GM18867 (cell line): ENCODE data around the gene CLDN14.

Experiments used
- ATAC-seq: cut with Tn5 transposase; IDR thresholded peaks from one replicate; pipeline ENCODE4 v1.9.1; 2021; ENCODE audit warnings: mild to moderate bottlenecking, moderate library complexity; ENCODE audit not compliant: unreplicated experiment

The CLDN14 gene

DNA sequence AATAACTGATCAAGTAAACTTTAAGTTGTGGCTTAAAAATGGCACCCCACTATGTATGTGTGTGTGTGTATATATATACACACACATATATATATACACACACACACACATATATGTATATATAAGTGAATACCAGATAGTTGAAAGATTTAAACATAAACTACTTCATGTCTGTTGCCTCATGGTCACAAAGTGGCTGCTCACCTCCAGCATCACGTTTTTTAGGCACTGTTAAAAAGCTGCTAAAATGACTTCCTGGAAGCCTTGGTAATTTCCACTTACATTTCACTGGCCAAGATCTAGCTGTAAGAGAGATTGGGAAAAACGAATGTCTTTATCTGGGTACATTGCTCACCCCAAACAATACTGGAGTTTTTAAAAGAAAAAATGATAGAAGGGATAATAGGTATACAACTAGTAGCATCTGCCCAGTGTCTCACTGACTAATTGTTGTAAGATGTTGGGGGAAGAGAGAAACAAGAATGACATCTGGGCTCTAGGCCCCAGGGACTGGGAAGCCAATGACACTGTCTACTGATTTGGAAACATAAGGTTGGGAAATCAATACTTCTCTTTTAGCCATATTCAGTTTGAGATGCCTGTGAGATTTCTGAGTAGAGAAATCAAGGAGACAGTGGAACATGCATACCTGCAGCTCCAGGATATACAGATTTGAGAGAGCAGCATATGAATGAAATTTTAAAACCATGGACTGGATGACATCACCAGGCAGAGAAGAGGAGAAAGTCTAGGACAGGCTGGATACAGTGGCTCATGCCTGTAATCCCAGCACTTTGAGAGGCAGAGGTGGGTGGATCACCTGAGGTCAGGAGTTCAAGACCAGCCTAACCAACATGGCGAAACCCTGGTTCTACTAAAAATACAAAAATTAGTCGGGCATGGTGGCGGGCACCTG lies 42.8 kb downstream of the CLDN14 start:
- no peak for ATAC-seq

DNA sequence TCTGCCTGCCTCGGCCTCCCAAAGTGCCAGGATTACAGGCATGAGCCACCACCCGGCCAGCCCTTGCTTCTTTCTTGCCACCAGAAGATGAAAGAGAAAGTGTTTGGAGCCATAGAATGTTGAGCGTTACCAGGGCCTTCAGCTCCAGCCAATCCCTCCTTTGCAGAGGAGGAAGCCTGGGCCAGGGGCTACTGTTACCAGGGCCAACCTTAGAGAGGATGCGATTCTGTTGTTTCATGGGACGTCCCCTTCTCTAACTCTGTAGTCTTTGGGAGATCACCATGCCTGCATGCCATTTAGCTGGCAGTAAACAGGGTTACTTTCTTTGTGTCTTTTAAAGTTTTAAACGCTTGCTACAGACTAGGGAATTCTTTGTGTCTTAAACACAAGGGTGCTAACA lies 45.8 kb downstream of the CLDN14 start:
- no peak for ATAC-seq

DNA sequence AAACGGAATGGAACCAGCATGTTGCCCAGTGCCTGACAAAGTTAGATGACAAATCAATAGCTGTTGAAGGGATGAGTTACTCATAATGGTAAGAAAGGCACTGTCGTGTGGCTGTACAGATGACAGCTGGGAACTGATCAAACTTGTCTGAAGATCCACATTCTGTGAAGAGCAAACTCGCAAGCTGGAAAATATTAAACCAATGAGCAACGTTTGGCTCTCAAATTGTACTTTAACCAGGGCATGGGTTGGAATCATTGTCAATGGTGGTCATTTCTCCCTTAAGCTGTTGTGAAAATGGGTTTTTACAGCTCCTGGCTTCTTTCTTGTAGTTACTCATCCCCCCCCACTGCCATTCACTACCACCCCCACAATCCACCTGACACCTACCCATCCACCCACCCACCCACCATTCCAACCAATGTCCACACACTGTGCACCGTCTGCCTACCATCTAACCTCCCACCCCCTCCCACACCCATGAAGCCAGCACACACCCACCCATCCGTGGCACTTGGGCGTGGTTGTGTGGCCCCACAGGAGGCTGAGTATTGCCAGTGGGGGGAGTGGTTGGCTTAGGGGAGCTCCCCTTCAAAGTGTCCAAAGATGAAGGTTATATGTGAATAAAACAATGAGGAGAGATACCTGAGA lies 46.7 kb downstream of the CLDN14 start:
- ATAC-seq: no peak

DNA sequence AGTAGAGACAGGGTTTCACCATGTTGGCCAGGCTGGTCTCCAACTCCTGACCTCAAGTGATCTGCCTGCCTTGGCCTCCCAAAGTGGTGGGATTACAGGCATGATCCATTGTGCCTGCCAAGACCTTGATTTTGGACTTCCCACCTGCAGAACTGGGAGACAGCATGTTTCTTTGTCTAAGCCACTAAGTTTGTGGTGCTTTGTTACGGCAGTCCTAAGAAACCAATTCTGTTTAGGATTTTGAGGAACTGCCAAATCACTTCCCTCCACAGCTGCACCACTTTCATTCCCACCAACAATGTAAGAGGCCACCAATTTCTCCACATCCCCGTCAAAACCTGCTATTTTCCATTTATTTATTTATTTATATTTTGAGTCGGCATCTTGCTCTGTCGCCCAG lies 48.7 kb downstream of the CLDN14 start:
- ATAC-seq: no peak

DNA sequence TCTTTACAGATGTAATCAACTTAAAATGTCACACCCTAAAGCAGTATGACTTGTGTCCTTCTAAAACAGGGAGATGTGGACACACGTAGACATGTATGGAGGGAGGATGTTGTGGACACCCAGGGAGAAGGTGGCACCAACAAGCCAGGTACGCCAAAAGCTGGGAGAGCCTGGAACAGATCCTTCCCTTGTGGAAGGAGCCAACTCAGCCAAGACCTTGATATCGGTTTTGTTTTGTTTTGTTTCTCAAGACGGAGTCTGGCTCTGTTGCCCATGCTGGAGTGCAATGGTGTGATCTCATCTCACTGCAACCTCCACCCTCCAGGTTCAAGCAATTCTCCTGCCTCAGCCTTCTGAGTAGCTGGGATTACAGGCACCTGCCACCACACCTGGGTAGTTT lies 49.1 kb downstream of the CLDN14 start:
- no peak for ATAC-seq

DNA sequence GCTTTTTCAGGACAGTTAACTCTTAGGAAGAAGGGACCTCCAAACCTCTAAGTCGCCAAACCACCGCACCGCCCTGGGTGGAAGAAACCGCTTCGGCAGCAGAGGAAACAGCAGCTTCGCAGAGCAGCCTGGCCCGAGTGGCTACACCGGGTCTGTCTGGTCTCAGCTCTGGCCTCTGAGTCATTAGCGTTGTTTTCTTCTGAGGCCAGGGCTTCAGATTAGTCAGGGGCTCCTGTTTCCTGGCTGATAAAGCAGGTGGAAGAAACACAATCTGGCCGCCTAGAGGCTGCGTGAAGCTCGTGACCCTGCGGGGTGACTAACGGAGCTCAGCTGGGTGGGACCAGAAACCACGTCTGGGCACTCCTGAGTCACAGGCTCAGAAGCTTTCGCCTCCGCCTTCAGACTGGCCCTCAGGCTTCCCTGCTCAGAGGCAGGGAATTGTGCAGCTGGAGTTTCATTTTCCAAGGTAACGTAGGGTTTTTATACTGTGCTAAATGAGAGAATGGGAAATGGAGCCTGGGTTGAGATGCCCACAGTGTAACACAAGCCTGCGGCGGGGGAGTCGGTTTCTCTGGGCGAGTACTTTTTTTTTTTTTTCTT lies 49.9 kb downstream of the CLDN14 start:
- peak; percentile 83 for ATAC-seq

DNA sequence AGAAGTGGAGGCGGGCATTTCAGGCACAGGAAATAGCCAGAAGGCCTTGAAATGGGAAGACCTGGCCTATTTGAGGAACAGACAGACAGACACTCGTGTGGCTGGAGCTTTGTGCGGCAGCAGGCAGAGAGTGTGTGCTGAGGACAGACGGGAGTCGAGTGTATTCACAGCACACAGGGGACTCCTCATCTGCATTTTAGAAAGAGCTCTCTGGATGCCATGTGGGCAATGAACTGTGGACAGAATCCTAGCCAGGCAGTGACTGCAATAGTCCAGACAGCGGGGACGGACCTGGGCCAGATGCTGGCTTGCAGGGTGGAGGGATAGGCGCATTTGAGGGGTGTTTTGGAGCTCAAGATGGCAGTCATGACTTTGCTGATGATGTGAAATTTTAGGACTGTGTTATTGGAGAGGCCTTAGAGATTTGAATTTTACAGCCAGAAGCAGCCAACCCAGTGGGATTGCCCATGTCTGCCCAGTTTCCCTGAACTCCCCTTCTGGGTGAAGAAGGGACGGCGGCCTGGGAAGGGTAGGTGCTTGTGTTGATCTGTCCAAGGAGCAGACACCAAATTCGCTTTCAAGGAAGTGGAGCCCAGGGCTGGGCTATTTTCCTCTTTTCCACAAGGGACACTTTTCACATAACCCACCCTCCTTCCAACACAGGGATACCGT lies 51.0 kb downstream of the CLDN14 start:
- no peak for ATAC-seq

DNA sequence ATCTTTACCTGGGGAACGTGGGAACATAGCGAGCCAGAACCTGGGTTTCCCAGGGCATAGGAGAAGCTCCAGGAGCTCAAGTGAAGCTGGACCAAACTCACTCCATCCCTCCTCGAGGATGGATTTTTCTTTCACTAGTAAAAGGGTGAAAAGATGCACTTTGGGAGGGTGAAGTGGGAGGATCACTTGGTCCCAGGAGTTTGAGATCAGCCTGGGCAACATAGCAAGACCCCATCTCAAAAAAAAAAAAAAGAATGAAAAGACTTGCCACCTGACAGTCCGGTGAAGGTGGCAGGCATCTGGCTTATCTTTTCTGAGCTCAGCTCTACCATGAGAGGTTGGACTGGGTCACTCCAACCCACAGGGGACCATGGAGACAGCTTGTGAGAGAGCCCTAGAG lies 52.4 kb downstream of the CLDN14 start:
- ATAC-seq: no peak

DNA sequence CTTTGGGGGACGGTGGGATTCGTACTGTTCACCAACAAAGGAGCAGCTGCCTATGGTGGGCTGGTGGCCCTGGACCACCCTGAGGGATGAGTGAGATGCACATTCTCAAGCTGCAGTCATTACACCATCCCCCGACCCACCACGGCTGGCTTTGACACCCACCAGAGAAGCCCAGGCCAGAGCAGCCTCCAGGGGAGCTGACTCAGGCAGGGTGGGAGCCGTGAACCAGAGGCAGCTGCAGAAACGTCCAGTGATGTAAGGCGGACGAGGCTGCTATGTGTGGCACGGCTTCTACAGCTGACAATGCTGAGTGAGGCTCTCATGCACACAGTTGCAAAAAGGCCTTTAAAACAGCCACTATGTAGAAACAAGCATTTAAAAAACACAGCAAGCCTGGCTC lies 54.6 kb downstream of the CLDN14 start:
- no peak for ATAC-seq

DNA sequence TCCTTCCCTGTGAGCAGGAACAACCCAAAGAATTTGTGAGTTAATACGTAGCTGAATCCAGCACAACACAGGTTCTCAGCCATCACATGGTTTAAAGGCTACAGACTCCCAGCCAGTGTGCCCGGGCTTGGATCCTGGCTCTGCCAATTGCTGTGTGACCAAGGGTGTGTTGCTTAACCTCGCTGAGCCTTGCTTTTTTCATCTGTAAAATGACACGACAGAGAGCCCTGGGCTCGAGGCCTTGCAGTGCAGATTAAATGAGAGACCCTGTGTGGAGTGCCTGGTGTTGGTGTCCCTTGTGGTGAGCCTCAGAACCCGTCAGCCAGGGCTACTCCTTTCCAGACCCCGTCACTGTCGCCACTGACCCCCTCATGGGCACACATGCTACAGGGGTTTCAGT lies 55.3 kb downstream of the CLDN14 start:
- no peak for ATAC-seq

DNA sequence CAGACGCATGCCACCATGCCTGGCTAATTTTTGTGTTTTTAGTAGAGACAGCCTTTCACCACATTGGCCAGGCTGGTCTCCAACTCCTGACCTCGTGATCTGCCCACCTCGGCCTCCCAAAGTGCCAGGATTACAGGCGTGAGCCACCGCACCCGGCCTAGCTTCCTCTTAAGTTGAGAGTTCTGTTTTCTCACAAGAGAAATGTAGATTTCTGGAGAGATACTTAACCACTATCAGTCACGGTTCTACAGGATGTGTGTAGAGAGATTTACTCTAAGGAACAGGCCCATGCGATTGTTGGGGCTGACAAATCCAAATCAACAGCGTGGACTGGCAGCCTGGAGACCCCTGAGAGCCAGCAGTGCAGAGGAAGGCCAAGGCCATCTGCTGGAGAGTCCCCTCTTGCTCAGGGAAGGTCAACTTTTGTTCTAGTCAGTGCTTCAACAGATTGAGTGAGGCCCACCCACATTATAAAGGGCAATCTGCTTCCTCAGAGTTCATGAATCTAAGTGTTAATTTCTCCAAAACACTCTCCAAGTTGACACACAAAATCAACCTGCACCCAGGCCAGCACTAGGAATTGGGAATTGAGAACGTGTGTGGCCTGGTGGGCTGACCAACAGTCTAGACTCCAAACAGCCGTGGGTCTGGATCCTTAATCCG lies 56.0 kb downstream of the CLDN14 start:
- no peak for ATAC-seq

DNA sequence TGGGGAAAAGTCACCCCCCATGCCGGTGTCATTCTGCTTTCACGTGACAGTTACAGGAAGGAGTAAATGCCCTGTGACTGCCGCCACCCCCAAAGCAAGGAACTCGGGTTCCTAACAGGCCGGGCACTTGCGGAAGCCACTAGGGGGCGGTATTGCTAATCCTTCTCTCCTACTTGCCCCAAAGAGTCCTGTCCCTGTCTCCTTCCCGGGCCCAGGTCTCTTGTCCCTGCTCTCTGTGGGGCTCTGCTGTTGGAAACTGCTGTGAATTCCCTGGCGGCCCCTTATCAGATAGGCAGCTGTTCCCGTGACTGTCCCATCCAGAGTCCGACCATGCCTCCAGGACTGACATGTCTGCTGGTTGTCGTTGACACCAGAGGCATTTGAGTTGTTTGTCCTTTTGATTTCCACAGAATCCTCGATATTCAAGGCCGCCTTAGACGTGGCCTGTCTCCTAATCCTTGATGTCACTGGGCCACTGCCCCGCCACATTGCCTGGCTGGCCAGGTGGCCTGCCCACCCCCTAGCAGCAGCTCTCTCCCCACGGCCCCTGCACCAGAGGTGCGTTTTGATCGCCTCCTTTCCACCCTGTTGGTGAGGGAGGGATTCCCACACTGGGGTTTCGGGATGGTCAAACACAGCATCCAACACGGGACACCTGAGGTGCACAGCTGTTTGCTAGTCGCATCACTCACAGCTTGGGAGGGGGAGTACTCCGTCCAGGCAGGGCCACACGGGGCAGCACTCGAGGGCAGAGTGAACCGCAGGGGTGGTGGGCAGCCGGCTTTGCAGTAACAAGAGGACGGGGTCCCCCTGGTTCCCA lies 57.4 kb downstream of the CLDN14 start:
- ATAC-seq: no peak

DNA sequence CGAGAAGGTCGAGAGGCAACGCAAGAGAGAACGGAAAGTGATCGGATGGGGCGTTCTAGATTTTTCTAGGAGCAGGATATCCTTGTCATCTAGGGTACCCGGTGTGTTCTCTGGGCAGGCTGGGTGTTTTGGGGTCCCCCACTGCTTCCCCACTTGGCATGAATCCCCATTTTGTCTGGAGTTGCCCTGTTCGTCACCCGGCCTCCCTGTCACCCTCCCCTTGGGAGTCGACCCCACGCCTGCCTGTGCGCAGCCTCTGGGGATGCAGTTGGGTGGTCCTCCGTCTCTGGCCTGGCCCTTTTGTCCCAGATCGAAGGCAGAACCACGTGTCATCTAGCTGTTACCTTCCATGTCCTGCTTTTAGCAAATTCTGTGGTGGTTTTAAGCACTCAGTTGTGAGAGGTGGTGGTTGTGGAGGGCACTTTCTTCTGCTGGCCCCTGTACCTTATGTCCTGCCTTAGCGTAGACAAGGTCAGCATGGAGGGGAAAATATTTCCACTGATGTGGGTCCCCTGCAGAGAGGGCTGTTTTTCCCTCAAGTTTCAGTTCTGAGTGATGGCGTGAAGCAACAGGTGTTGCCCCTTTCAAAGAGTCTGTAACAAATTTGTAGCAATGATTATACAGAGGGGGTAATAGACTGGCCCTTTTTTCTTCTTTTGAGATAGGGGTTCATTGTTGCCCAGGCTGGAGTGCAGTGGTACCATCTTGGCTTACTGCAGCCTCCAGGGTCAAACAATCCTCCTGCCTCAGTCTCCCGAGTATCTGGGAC lies 59.2 kb downstream of the CLDN14 start:
- ATAC-seq: no peak

DNA sequence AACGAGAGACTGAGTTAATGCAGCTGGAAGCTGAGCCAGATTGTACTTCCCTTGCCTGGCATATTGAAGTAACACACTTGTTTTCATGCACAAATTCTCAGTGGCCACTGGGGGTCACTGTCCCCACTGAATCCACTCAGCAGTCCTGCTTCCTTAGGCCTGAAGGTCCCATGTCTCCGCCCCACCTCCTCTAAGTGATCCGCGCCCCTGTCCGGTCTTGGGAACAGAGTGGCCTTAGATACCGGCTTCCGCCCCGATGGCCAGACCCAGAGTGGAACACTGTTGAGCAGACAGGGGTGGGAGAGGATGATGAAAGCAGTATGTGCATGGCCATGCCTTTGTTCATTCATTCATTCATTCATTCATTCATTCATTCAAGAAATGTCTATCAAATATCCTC lies 59.9 kb downstream of the CLDN14 start:
- ATAC-seq: no peak

DNA sequence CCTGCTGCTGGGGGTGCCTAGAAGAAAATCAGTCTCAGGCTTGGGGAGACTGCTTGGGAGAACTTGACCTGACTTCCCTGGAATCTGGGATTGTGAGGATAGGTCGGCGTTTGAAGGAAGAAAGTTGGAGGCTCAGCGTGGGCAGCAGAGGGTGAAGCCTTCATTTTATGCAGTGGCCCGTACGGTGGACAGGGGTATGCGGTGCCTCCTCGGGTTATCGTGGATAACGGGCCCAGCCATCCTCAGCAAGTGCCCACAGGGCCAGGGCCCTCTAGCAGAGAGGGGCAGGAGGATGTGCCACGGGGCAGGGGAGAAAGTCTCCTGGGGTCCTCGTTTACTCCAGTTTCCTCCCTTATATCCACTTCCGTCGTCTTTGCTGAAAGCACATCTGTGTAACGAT lies 60.7 kb downstream of the CLDN14 start:
- ATAC-seq: no peak

DNA sequence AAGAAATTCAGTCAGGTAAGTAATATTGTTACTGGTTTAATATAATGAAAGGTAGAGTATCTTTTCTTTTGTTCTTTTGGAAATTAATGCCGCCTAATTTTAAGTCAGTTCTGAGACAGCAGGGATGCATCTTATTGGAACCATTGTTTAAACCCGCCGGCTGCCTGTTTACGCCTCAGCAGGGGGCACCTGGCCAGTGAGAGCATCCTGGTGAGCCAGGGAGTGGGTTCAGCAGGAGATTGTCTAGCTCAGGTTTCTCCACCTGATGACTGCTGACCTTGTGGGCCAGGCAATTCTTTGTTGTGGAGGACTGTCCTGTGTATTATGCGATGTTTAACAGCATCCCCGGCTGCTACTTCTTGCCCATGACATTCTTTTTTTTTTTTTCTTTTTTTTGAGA lies 64.5 kb downstream of the CLDN14 start:
- no peak for ATAC-seq

DNA sequence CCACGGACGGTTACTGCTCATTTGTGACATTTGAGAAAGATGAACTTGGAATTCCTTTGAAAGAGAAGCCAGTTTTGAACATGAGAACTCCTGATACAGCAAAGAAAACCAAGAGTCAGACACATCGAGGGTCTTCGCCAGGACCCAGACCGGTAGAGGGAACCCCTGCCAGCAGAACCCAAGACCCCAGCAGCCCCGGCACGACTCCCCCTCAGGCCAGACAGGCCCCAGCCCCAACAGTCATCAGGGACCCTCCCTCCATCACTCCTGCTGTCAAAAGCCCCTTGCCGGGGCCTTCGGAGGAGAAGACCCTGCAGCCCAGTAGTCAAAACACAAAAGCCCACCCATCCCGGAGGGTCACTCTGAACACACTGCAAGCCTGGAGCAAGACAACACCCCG lies 67.0 kb downstream of the CLDN14 start:
- no peak for ATAC-seq

DNA sequence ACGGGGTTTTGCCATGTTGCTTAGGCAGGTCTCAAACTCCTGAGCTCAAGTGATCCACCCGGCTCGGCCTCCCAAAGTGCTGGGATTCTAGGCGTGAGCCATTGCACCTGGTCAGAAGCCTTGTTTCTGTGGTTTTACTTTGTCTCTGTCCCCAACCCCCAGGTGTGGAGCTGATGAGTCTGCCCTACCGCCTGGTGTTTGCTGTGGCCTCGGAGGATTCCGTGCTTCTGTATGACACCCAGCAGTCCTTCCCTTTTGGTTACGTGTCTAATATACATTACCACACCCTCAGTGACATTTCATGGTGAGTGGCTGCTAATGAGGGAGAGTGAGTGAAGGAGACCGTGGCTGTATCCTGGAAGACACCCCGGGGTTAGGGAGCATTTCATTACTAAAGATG lies 68.6 kb downstream of the CLDN14 start:
- no peak for ATAC-seq
